ENCODE data around the gene SIK1.
"Not testable (repeated sequence)": the region's sequence is repeated elsewhere in the genome, so short reads cannot be mapped to it uniquely, and the experiment has no call there.

The SIK1 gene

DNA sequence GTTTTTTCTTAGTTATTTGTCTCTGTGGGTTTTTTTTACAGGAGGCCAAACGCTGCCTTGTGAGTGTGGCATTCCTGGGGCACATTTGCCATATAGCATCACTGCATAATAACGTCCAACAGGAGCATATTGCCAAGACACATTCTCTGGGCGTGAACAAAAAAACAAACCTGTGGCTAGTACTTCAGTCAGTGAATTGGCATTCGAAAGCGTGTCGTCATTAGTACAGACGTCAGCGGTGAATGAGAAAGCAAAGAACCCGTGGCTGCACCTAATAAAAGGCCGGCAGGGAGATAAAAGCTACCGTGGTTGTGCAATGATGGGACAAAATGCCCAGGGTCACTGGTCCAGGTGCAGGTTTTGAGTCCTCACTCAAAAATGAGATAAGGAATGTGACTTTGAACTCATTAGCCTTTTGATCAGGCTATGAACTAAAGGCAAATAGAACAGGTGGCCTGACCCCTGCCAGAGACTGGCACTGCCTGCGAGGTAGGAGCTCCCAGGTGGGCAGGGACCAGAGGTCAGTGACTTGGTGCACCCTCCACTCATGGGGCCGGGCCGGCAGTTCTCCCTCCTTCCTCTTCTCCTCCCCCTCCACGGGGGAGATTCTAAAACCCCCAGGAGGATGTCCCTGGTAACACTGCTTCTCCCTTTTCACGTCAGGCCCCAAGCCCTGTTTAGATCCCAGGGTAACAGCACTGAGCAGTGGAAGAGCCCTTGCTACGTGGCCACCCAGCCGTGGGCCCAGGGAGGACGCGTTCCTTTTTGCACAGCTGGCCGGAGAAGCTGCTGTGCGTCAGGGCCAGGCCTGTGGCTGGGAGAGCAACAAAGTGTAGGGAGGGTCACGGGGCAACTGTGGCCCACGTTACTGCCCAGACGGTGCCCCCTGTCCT, 14.2 kb upstream of the SIK1 start:
- not testable (repeated sequence) for DNase-seq (ENCODE audit: low spot score)

GRCh38 chr21:43439316-43440075, 12.6 kb upstream of the SIK1 start:
- not testable (repeated sequence) for DNase-seq (ENCODE audit: low spot score)

GRCh38 chr21:43436272-43436671, 9.3 kb upstream of the SIK1 start:
- DNase-seq (ENCODE audit: low spot score) = not testable (repeated sequence)

- not testable (repeated sequence) for DNase-seq (ENCODE audit: low spot score)
Measured at GRCh38 chr21:43433340-43434136, 6.6 kb upstream of the SIK1 start.

GRCh38 chr21:43430830-43431416, 4.0 kb upstream of the SIK1 start:
- not testable (repeated sequence) for DNase-seq (ENCODE audit: low spot score)

- not testable (repeated sequence) for DNase-seq (ENCODE audit: low spot score)
Measured at GRCh38 chr21:43428964-43429363, 2.0 kb upstream of the SIK1 start.

GRCh38 chr21:43427242-43427559, 270 bp upstream of the SIK1 start:
- not testable (repeated sequence) for DNase-seq (ENCODE audit: low spot score)

- not testable (repeated sequence) for DNase-seq (ENCODE audit: low spot score)
Measured at GRCh38 chr21:43426004-43426403, 927 bp downstream of the SIK1 start.

GRCh38 chr21:43419475-43419874, 7.5 kb downstream of the SIK1 start:
- not testable (repeated sequence) for DNase-seq (ENCODE audit: low spot score)

DNA sequence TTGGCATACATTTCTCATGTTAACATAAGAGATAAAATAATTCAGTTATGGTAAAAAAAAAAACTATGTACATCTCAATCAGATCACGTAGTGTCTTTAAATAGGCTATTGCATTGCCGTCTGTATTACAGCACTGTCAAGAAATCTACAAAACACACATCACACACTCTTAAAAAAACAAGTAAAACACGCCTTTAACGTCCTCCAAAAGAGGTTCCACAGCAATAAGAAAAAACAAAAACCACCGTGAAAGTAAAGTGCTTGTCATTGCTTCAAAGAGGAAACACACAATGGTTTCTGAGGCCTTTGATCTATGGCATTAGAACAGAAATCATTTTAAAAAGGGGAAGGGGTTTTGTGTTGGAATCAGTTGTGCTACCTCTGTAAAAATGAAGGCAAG, 12.4 kb downstream of the SIK1 start:
- not testable (repeated sequence) for DNase-seq (ENCODE audit: low spot score)

- not testable (repeated sequence) for DNase-seq (ENCODE audit: low spot score)
Measured at GRCh38 chr21:43412020-43412788, 14.7 kb downstream of the SIK1 start.

GRCh38 chr21:43410456-43411068, 16.4 kb downstream of the SIK1 start:
- DNase-seq (ENCODE audit: low spot score) = not testable (repeated sequence)

DNA sequence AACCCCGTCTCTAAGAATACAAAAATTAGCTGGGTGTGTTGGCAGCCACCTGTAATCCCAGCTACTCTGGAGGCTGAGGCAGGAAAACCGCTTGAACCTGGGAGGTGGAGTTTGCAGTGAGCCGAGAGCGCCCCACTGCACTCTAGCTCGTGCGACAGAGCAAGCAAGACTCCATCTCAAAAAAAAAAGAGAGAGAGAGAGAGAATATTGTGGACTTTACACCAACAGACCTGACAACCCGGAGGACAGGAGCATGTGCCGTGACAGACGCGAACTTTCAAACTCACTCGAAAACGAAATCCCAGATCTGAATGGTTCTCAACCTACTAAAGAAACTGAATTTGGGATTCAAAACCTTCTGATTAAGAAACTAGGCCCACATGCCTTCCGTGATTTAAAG, 19.8 kb downstream of the SIK1 start:
- not testable (repeated sequence) for DNase-seq (ENCODE audit: low spot score)

GRCh38 chr21:43404450-43404849, 22.5 kb downstream of the SIK1 start:
- DNase-seq (ENCODE audit: low spot score) = not testable (repeated sequence)

DNA sequence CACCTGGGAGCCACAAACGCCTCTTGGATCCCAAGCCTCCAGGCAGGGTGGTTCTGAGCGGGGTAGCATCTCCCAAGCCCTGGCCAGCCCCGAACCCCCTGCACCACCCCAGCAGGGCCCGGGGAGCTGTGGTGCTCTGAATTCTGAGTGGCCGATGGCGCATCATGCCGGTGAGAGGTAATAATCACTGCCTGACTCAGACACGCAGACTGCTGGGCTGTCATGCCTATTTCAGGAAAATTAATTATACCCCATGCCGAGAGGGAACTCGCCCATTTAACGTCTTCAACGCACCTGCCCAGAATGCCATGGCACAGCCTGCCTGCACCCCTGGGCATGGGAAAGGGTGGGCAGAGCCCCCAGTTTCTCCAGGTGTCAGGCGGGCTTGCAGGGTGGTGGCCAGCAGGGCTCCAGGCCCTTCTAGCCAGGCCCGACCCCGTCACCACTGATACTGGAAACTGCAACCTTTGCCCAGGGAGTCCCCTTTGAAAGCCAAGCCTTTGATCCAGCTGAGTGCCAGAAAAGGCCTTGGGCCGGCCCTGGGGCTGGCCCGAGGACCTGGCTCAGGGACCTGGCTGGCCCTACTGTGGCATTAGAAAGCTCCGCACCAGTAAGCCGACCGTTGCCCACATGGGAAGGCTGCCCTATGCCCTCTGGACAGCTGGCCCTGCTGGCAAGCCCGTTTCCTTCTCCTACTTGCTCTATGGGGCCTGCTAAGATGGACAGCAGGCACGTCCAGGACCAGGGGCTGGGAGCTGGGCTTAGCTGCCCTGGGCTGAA, 23.1 kb downstream of the SIK1 start:
- not testable (repeated sequence) for DNase-seq (ENCODE audit: low spot score)

DNA sequence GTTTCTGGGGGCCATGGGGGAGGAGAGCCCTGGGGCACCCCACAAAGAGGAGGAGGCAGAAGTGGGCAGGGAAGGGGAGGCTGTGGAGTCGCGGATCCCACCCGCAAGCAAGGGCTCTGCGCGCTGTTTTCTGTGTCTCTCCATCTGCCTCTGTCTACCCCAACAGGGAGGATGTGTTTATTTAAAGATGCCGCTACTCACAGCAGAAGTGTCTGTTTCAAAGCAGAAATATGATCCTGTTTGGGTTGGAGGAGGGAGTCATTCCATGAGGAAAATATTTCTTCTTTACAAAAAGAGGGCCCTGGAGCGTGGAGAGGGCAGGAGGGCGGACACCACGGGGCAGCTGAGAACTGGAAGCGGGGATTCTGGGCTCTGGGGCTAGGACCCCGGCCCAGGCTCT, 25.8 kb downstream of the SIK1 start:
- not testable (repeated sequence) for DNase-seq (ENCODE audit: low spot score)

GRCh38 chr21:43399595-43400015, 27.3 kb downstream of the SIK1 start:
- not testable (repeated sequence) for DNase-seq (ENCODE audit: low spot score)

- DNase-seq (ENCODE audit: low spot score) = not testable (repeated sequence)
Measured at GRCh38 chr21:43399136-43399535, 27.8 kb downstream of the SIK1 start.

GRCh38 chr21:43398533-43398932, 28.4 kb downstream of the SIK1 start:
- not testable (repeated sequence) for DNase-seq (ENCODE audit: low spot score)

All from SK-N-DZ (cell line).